ENCODE measurements around the gene PHF20. TPM values are rescaled to one million over a fixed set of nuclear protein-coding genes. Genes with fewer than 3 reads are reported as not detected.

PHF20 gene
- total RNA-seq, 6 experiments from 2014 or later: 31.5 to 40.9 (median 36.2) TPM

DNA sequence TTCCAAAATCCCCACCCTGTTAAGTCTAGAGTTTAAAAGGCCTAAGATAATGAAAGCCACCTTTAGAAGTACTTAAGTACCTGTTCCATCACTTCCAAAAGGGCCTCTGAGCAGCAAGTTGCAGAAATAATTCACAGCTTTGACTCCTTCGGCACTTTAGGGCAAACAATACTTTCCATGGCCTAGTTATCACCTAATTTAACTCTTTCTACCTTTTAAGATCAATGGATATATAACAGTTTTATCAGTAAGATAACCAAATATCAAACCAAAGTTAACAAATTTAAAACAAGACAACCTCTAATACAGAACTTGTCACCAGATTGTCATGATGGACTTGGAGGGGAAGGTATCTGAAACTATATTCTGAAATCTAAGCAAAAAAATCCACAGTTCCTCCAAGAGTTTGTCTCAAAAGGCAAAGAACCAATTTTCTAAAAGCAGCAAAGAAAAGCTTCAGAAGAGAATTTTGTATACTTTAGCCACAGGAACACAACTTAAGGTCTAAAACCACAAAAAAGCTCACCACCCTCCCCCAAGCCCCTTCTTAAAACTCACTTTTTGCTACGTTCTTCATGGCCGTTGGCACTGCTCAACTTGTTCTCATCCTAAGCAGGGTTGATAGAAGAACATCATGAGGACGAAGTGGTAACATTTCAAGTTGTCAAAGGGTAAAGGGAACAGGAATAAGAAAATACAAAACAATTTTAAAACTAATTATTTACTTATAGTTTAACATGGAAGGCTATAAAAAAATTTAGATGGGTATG lies 33.2 kb upstream of the PHF20 start:
- Mint-ChIP-seq H3K36me3 (ENCODE audit: low read depth) (peaks cover 63% of the 10 kb centered on the region), H3K4me1 (ENCODE audit: low read depth) (peaks cover 57% of the 10 kb centered on the region), H3K4me3 (peak overlapping the region; percentile 68), H3K9me3 (peaks cover 5% of the 10 kb centered on the region), H3K27ac (peak overlapping the region; percentile 46), H3K27me3 (ENCODE audit: insufficient read depth) (peaks cover 15% of the 10 kb centered on the region)
- TF ChIP-seq, protein P1, sequence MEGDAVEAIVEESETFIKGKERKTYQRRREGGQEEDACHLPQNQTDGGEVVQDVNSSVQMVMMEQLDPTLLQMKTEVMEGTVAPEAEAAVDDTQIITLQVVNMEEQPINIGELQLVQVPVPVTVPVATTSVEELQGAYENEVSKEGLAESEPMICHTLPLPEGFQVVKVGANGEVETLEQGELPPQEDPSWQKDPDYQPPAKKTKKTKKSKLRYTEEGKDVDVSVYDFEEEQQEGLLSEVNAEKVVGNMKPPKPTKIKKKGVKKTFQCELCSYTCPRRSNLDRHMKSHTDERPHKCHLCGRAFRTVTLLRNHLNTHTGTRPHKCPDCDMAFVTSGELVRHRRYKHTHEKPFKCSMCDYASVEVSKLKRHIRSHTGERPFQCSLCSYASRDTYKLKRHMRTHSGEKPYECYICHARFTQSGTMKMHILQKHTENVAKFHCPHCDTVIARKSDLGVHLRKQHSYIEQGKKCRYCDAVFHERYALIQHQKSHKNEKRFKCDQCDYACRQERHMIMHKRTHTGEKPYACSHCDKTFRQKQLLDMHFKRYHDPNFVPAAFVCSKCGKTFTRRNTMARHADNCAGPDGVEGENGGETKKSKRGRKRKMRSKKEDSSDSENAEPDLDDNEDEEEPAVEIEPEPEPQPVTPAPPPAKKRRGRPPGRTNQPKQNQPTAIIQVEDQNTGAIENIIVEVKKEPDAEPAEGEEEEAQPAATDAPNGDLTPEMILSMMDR (IDR thresholded peaks at IDR 0.05): no peak
- DNase-seq: no peak

- peaks cover 56% of the 10 kb centered on the region for H3K4me1 Mint-ChIP-seq (ENCODE audit: low read depth)
- H3K9me3 Mint-ChIP-seq: peaks cover 5% of the 10 kb centered on the region
- H3K36me3 Mint-ChIP-seq (ENCODE audit: low read depth): peaks cover 55% of the 10 kb centered on the region
- H3K27ac Mint-ChIP-seq: peak overlapping the region; percentile 99
- DNase-seq: peak; percentile 66
- H3K27me3 Mint-ChIP-seq (ENCODE audit: insufficient read depth): peaks cover 15% of the 10 kb centered on the region
- TF ChIP-seq, protein P1 (IDR thresholded peaks at IDR 0.05): peak; percentile 67
- H3K4me3 Mint-ChIP-seq: peak overlapping the region; percentile 97
These were observed 32.3 kb upstream of the PHF20 start for GRCh38 chr20:35739294-35740163.

DNA sequence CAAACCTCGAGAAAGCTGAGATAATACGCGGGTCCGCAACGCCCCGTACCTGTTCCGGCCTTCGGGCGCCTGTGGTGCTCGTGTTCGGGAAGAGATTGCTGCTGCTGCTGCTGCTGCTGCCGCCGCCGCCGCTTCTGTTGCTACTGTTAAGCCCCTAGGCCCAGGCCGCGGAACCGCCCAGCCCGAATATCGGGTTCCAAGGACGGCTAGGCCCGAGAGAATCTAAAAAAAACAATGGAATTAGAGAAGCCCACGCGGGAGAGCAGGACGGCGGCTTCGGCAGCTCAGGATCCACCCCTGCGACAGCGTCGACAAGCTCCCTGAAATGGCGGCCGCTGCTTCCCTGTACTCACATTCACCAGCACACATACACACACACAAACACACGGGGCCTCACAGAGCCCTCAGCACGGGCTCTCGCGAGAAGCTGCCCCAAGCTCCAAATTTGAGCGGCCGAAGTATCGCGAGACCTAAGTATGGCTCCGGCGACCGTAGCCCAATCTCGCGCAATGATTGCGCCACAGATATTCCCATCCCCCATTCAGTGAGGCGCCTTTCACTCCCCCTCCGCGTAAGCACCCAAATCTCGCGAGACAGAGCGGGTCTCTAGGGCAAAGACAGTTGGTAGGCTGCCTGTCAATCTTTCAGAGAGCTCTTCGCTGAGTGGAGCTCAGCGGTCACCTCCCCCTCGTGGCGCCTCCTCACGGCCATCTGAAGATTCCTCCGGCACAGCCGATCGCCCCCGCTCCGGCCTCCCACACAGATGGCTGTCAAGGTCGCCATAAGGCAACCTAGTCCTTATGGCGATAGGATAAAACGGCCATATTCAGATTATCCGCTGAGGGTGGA lies 29.7 kb upstream of the PHF20 start, which contains the start of gene RBM39:
TSS of gene RBM39 (minus strand) at position 369 of the 849 bp plus-strand sequence. CDS start 1,386 bp downstream, outside the sequence.
- peak; percentile 100 for DNase-seq
- Mint-ChIP-seq H3K27me3 (ENCODE audit: insufficient read depth) (peaks cover 15% of the 10 kb centered on the region), H3K4me1 (ENCODE audit: low read depth) (peaks cover 50% of the 10 kb centered on the region), H3K27ac (peak within 1 kb of the TSS; percentile 99), H3K4me3 (peak within 1 kb of the TSS; percentile 97), H3K36me3 (ENCODE audit: low read depth) (peaks cover 44% of the 10 kb centered on the region), H3K9me3 (peaks cover 5% of the 10 kb centered on the region)
- TF ChIP-seq, protein P1 (IDR thresholded peaks at IDR 0.05): peak; percentile 70

DNA sequence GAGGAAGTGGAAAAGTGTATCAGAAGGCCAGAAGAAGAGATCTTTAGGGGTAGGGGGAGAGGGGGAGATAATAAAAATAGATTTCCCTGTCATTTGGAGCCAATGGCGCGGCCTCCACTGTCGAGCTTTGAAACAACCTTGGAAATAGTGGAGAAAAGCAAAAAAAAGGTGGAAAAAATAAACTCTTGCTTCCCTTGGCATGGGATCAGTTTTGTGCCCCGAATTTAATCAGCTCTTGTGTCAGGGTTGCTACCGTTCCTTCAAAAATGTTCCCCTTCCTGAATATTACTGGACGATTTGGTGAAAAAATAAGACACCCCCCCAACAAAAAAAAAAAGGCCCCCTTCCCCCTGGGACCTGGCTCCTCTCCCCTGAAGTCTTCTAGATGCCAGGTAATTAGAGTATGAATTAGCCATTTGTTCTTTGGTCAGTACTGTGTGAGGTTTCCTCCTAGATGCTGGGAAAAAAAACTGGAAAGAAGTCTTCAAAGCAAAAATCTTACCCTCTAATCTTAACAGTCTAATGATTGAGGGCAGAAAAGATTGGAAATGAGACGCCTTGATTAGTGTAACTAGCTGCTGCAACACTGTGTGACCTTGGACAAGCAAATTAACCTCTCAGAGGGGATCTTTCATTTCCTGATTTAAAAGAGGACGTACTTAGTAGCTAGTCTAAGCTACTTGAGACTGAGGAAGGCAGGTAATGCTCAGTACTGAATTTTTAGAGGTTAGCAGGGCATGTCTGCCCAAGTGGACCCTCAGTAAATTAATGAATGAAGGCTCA lies 28.9 kb upstream of the PHF20 start:
- DNase-seq: no peak
- Mint-ChIP-seq H3K4me1 (ENCODE audit: low read depth) (peaks cover 50% of the 10 kb centered on the region), H3K27ac (peak overlapping the region; percentile 99), H3K4me3 (peak overlapping the region; percentile 97), H3K36me3 (ENCODE audit: low read depth) (peaks cover 41% of the 10 kb centered on the region), H3K27me3 (ENCODE audit: insufficient read depth) (peaks cover 15% of the 10 kb centered on the region), H3K9me3 (peaks cover 5% of the 10 kb centered on the region)
- TF ChIP-seq, protein P1 (IDR thresholded peaks at IDR 0.05): peak; percentile 23; the same call in 1 of the 2 replicates
